Measurements from ENCODE around the gene GRIA4. TPM values are rescaled to one million over a fixed set of nuclear protein-coding genes. Genes with fewer than 3 reads are reported as not detected.
A peak's percentile ranks its signal among the peaks of the same experiment; 100 is the strongest.

GRIA4 gene
- total RNA-seq, 1 donor from 2014 or later, result 3.7 TPM

DNA sequence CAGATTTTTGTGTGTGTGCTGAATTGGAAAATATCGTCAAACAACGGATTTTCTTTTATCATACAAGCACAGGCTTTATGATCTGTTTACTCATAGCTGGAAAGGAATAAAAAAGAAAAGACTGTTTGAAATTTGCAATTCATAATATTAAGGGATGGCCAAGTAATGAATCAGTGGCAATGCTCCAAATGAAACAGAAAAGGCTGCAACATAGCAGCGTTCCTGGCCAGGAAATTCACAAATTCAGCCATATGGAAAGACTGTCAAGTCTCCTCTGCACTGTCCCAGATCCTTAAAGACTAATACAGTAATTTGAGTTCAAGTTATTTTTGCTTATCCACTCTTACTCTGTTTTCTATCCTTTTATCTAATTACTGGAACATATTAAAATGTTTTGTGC lies 313.9 kb downstream of the GRIA4 start:
- Mint-ChIP-seq H3K4me1 (no peaks in the 10 kb centered on the region), H3K36me3 (no peaks in the 10 kb centered on the region), H3K9me3 (no peaks in the 10 kb centered on the region), H3K27ac (no peak overlapping the region), H3K4me3 (no peak overlapping the region), H3K27me3 (ENCODE audit: insufficient read depth, low read depth) (peaks cover 2% of the 10 kb centered on the region)
- H3K27me3 ChIP-seq, result no peaks in the 10 kb centered on the region
- no peaks in the 10 kb centered on the region for H3K4me1 ChIP-seq
- no peak overlapping the region for H2AFZ ChIP-seq (replicated peaks)
- no peaks in the 10 kb centered on the region for H3K79me2 ChIP-seq (ENCODE audit: low read depth)
- H3K27ac ChIP-seq, result no peak overlapping the region
- no peaks in the 10 kb centered on the region for H3K9me3 ChIP-seq (ENCODE audit: low read depth)
- DNase-seq (ENCODE audit: low spot score), result no peak
- no peaks in the 10 kb centered on the region for H4K20me1 ChIP-seq (ENCODE audit: low read depth)
- TF ChIP-seq EZH2phosphoT487 (IDR thresholded peaks at IDR 0.05), result no peak
- no peaks in the 10 kb centered on the region for H3F3A ChIP-seq (ENCODE audit: low read depth)
- no peak overlapping the region for H3K4me3 ChIP-seq
- H3K4me2 ChIP-seq, result no peak overlapping the region
- H3K9ac ChIP-seq, result no peak overlapping the region
- H3K36me3 ChIP-seq, result no peaks in the 10 kb centered on the region

DNA sequence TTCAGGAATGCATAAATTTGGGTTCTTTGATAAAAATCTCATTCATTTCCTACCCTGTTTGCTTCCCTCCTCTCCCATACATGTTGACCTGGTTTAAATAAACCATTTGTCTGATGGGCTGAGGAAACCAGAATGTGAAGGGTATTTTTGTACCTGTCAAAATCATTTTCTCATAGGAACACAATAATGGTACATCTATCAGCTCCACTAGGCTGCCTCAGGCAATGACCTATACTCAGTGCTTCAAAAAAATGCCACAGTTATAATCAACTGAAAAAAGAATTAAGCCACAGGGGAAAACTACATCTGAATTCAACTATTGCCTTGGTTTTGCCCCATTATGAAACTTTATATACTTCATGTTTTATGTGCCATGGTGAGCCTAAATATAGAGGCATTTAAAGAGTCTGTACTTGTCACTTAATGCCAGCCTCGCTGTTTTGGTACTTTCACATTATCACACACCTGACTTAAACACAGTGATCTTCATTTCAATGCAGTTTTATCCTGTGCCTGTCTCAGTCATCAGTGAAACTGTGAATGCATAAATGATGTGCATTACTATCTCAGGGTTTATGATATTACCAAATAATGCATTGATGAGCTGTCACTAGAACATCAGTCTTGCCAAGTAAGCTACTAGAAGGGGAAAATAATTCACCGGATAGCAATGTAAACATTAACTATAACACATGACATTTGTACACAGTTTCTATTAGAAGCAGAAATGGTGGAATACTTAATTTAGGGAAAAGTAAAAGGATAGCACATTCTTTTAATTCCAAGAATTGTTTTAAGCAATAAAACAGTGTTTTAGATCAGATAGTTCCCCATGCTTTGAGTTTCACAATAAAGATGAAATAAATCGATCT lies 319.4 kb downstream of the GRIA4 start:
- H3K4me3 Mint-ChIP-seq, result no peak overlapping the region
- H3K4me1 Mint-ChIP-seq, result peaks cover 11% of the 10 kb centered on the region
- no peak overlapping the region for H3K4me2 ChIP-seq

DNA sequence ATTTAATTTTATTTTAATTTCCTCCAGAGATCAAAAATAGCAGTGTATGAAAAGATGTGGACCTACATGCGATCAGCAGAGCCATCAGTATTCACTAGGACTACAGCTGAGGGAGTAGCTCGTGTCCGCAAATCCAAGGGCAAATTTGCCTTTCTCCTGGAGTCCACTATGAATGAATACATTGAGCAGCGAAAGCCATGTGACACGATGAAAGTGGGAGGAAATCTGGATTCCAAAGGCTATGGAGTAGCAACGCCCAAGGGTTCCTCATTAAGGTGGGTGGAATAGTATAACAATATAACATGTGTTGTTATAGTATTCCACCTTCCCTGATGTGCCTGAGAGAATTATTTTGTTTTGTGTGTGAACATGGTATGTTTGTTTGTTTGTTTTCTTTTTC lies 323.8 kb downstream of the GRIA4 start:
- no peak for DNase-seq (ENCODE audit: low spot score)
- TF ChIP-seq EZH2 (IDR thresholded peaks at IDR 0.05), result no peak
- no peak for TF ChIP-seq EZH2phosphoT487 (IDR thresholded peaks at IDR 0.05)
- TF ChIP-seq, protein P1, sequence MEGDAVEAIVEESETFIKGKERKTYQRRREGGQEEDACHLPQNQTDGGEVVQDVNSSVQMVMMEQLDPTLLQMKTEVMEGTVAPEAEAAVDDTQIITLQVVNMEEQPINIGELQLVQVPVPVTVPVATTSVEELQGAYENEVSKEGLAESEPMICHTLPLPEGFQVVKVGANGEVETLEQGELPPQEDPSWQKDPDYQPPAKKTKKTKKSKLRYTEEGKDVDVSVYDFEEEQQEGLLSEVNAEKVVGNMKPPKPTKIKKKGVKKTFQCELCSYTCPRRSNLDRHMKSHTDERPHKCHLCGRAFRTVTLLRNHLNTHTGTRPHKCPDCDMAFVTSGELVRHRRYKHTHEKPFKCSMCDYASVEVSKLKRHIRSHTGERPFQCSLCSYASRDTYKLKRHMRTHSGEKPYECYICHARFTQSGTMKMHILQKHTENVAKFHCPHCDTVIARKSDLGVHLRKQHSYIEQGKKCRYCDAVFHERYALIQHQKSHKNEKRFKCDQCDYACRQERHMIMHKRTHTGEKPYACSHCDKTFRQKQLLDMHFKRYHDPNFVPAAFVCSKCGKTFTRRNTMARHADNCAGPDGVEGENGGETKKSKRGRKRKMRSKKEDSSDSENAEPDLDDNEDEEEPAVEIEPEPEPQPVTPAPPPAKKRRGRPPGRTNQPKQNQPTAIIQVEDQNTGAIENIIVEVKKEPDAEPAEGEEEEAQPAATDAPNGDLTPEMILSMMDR (IDR thresholded peaks at IDR 0.05), result no peak
- H3K36me3 ChIP-seq, result no peaks in the 10 kb centered on the region
- H3K4me2 ChIP-seq, result no peak overlapping the region
- no peak overlapping the region for H3K27ac ChIP-seq
- H3K9ac ChIP-seq, result no peak overlapping the region
- H3K36me3 Mint-ChIP-seq, result no peaks in the 10 kb centered on the region
- H3K27me3 ChIP-seq, result no peaks in the 10 kb centered on the region
- no peak overlapping the region for H3K4me3 Mint-ChIP-seq
- H3K27ac Mint-ChIP-seq, result no peak overlapping the region
- no peaks in the 10 kb centered on the region for H3K79me2 ChIP-seq (ENCODE audit: low read depth)
- H3K4me1 Mint-ChIP-seq, result peaks cover 36% of the 10 kb centered on the region
- peaks cover 7% of the 10 kb centered on the region for H3K4me1 ChIP-seq
- H3K9me3 ChIP-seq (ENCODE audit: low read depth), result no peaks in the 10 kb centered on the region
- no peaks in the 10 kb centered on the region for H4K20me1 ChIP-seq (ENCODE audit: low read depth)
- no peaks in the 10 kb centered on the region for H3F3A ChIP-seq (ENCODE audit: low read depth)
- no peaks in the 10 kb centered on the region for H3K27me3 Mint-ChIP-seq (ENCODE audit: insufficient read depth, low read depth)
- no peak overlapping the region for H3K4me3 ChIP-seq
- no peaks in the 10 kb centered on the region for H3K9me3 Mint-ChIP-seq
- no peak overlapping the region for H2AFZ ChIP-seq (replicated peaks)

More for the DNA sequence above, 319.4 kb downstream of the GRIA4 start:
- Mint-ChIP-seq H3K9me3 (no peaks in the 10 kb centered on the region), H3K27me3 (ENCODE audit: insufficient read depth, low read depth) (no peaks in the 10 kb centered on the region), H3K27ac (no peak overlapping the region), H3K36me3 (no peaks in the 10 kb centered on the region)
- H3F3A ChIP-seq (ENCODE audit: low read depth), result no peaks in the 10 kb centered on the region
- no peak overlapping the region for H3K4me3 ChIP-seq
- H3K4me1 ChIP-seq, result no peaks in the 10 kb centered on the region
- no peak overlapping the region for H3K9ac ChIP-seq
- H3K36me3 ChIP-seq, result no peaks in the 10 kb centered on the region
- H3K27me3 ChIP-seq, result no peaks in the 10 kb centered on the region
- no peaks in the 10 kb centered on the region for H3K9me3 ChIP-seq (ENCODE audit: low read depth)
- DNase-seq (ENCODE audit: low spot score), result no peak
- TF ChIP-seq EZH2 (IDR thresholded peaks at IDR 0.05), result no peak
- TF ChIP-seq, protein P1 (IDR thresholded peaks at IDR 0.05), result no peak
- TF ChIP-seq EZH2phosphoT487 (IDR thresholded peaks at IDR 0.05), result no peak
- H3K79me2 ChIP-seq (ENCODE audit: low read depth), result no peaks in the 10 kb centered on the region
- H3K27ac ChIP-seq, result no peak overlapping the region
- no peak overlapping the region for H2AFZ ChIP-seq (replicated peaks)
- no peaks in the 10 kb centered on the region for H4K20me1 ChIP-seq (ENCODE audit: low read depth)

DNA sequence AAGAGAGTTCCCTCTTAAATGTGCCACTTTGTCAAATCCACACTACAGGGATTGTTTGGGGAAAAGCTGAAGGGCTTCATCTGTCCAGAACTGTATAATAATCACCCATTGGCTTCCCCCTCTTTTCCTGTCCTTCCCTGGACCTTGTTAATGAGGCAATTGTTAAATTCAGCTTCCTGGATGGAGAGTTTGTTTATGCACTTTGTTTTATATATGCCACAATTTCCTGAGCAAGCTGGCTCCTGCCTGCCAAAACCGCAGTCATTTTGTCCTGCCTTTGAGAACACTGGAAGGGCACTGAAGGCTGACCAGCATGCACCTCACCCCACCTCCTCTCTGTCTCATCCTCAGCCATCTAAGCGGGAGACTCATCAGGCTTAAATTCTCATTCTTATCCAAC lies 325.9 kb downstream of the GRIA4 start:
- Histone ChIP-seq H3K36me3 (no peaks in the 10 kb centered on the region), H4K20me1 (ENCODE audit: low read depth) (no peaks in the 10 kb centered on the region), H3K4me1 (peaks cover 7% of the 10 kb centered on the region), H3K4me3 (no peak overlapping the region), H3F3A (ENCODE audit: low read depth) (no peaks in the 10 kb centered on the region), H3K9ac (no peak overlapping the region), H2AFZ (replicated peaks) (no peak overlapping the region), H3K27me3 (no peaks in the 10 kb centered on the region), H3K27ac (no peak overlapping the region), H3K9me3 (ENCODE audit: low read depth) (no peaks in the 10 kb centered on the region), H3K4me2 (no peak overlapping the region), H3K79me2 (ENCODE audit: low read depth) (no peaks in the 10 kb centered on the region)
- H3K36me3 Mint-ChIP-seq, result no peaks in the 10 kb centered on the region
- H3K4me1 Mint-ChIP-seq, result peaks cover 26% of the 10 kb centered on the region
- peak; percentile 5 for DNase-seq (ENCODE audit: low spot score)
- no peak overlapping the region for H3K27ac Mint-ChIP-seq
- H3K27me3 Mint-ChIP-seq (ENCODE audit: insufficient read depth, low read depth), result no peaks in the 10 kb centered on the region
- H3K4me3 Mint-ChIP-seq, result no peak overlapping the region
- H3K9me3 Mint-ChIP-seq, result no peaks in the 10 kb centered on the region
- TF ChIP-seq, protein P1 (IDR thresholded peaks at IDR 0.05), result no peak
- TF ChIP-seq EZH2phosphoT487 (IDR thresholded peaks at IDR 0.05) (no peak), EZH2 (IDR thresholded peaks at IDR 0.05) (no peak)

Measured in neural progenitor cell (in vitro differentiated cells).